Nephron (organoid): ENCODE results near the gene DCUN1D4.

Experiments
- H3K27ac Mint-ChIP-seq, 3 experiments: 2 replicates each; pipeline ENCODE4 v1.8.0; 2020; ENCODE audit warnings: mixed read lengths in 3 of 3, mild to moderate bottlenecking in 2 of 3, moderate library complexity in 1 of 3
- H3K27me3 Mint-ChIP-seq: 2 replicates; pipeline ENCODE4 v1.8.0; 2021; ENCODE audit warnings: low read depth, mild to moderate bottlenecking, moderate library complexity, mixed read lengths
- H3K36me3 Mint-ChIP-seq: 2 replicates; pipeline ENCODE4 v1.8.0; 2020; ENCODE audit warnings: low read depth, mixed read lengths
- H3K4me1 Mint-ChIP-seq: 2 replicates; pipeline ENCODE4 v1.8.0; 2020; ENCODE audit warnings: mixed read lengths
- H3K4me3 Mint-ChIP-seq, 3 experiments: 2 replicates each; pipeline ENCODE4 v1.8.0; 2020; ENCODE audit warnings: mild to moderate bottlenecking in 3 of 3, mixed read lengths in 3 of 3, moderate library complexity in 2 of 3
- H3K9me3 Mint-ChIP-seq: 2 replicates; pipeline ENCODE4 v1.8.0; 2020; ENCODE audit warnings: mixed read lengths
- TF ChIP-seq, protein P1 (sequence below), 3 experiments: fragments of 200-600 bp; sonication (generic); IDR thresholded peaks; one replicate each; pipeline ENCODE4 v1.5.0; 2021; ENCODE audit warnings: antibody characterized with exemption in 3 of 3; ENCODE audit not compliant: unreplicated experiment in 3 of 3

Gene DCUN1D4

DNA sequence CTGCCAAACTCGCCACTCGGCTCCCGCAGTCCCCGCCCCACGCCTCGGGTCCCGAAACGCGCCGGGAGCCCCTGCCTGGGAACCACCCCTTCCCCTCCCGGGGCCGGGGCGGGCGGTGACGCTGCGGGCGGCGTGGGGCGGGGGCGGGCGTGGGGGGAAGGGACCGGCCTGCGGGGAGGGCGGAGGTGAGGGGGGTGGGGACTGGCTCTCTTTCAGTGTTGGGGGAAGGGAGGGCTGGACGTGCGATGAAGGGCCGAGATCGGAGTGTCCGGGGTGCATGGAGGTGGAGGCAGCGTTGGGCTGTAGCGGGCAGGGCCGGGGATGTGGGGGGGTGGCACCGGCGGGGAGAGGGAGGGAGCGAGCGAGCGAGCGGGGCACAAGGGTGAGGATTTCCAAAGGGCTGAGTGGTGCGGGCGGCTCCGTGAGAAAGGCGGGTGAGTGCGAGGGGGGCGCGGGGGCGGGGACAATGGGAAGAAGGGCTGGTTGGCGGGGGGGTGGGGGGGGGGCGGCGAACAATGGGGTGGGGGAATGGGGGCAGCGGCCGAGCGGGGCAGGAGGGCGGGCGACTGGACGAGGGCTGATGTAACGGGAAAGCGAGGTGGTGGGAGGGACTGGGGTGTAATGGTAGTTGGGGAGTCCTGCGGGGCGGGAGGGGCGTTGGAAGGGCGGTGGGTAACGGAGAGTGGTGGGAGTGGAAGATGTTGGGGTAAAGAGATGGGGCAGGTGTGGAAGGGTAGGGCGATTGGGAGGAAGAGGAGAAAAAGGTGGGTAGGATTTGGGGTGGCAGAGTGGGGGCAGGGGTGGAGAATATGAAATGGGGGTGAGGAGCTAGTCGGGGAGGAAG lies 578 bp downstream of the DCUN1D4 start:
- peak overlapping the region; percentile 93 to 95 (median 95) for H3K4me3 Mint-ChIP-seq
- TF ChIP-seq, protein P1, sequence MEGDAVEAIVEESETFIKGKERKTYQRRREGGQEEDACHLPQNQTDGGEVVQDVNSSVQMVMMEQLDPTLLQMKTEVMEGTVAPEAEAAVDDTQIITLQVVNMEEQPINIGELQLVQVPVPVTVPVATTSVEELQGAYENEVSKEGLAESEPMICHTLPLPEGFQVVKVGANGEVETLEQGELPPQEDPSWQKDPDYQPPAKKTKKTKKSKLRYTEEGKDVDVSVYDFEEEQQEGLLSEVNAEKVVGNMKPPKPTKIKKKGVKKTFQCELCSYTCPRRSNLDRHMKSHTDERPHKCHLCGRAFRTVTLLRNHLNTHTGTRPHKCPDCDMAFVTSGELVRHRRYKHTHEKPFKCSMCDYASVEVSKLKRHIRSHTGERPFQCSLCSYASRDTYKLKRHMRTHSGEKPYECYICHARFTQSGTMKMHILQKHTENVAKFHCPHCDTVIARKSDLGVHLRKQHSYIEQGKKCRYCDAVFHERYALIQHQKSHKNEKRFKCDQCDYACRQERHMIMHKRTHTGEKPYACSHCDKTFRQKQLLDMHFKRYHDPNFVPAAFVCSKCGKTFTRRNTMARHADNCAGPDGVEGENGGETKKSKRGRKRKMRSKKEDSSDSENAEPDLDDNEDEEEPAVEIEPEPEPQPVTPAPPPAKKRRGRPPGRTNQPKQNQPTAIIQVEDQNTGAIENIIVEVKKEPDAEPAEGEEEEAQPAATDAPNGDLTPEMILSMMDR (IDR thresholded peaks at IDR 0.05; ENCODE audit: unreplicated experiment in 3 of 3) = no peak
- H3K27ac Mint-ChIP-seq = peak overlapping the region; percentile 87 to 96 (median 88)
- H3K4me1 Mint-ChIP-seq = peaks cover 31% of the 10 kb centered on the region
- H3K9me3 Mint-ChIP-seq = no peaks in the 10 kb centered on the region
- H3K36me3 Mint-ChIP-seq = no peaks in the 10 kb centered on the region
- peaks cover 5% of the 10 kb centered on the region for H3K27me3 Mint-ChIP-seq

DNA sequence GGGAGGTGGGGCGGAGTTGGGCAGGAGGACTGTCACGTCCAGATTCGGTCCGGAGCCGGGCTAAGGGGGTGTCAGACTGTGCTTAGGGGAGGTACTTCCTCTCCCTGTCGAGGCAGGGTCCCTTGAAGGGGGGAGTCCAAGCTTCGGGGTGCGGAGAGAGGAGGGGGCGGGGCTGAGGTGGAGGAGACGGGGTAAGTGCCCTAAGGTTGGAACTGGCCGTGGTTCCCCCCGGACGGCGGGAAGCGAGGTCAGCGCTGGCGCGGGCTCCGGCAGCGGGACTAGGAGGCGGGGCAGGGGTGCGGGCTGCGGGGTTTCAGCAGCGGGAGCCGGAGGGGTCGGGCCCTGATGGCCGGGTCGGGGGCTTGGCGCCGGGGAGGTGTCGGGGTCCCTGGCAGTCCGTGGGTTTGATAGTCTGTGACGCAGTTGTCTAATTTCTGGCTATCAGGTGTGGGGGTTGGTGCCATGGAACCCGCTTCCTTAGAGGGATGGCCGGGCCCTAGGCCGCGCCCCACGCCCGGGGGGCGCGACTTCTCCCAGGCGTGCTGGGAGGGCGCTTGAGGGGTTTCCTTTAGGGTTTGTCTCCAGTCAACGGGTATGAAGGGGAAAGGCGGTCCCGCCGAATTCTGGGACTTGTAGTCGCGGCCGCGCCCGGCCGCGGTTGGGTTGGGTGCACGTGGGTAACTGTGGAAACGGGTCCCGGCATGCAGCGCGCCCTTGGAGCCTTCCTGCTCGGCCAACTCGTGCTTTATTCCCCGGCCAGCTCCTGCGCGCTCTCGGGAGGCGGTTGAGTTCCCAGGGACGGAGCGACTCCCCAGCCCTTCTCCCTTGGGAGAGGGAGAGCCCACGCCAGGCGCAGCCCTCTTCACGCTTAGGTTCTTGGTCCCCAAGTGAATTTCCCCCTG lies 1.5 kb downstream of the DCUN1D4 start:
- TF ChIP-seq, protein P1 (IDR thresholded peaks at IDR 0.05; ENCODE audit: unreplicated experiment in 3 of 3) = no peak
- Mint-ChIP-seq H3K27me3 (no peaks in the 10 kb centered on the region), H3K4me1 (peaks cover 38% of the 10 kb centered on the region), H3K9me3 (no peaks in the 10 kb centered on the region), H3K27ac (peak overlapping the region; percentile 51 to 96 (median 54)), H3K36me3 (no peaks in the 10 kb centered on the region), H3K4me3 (peak overlapping the region; percentile 93 to 95 (median 95))

DNA sequence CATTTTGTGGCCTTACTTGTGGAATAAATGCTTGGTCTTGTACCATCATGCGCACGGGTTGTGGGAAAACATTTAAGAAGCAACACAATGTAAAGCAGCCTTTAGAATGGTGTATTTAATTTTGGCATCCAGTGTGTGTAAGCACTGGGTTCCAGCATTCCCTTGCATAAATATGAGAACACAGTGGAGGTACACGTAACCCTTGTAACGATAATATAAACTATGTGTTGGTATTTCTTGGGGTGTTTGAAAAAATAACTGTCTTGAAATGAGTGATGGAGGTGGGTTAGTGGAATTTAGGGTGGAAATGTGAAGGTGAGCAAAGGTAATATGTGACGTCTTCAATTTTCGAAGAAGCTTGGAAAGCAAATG lies 2.1 kb downstream of the DCUN1D4 start:
- peak overlapping the region; percentile 93 to 95 (median 95) for H3K4me3 Mint-ChIP-seq
- peaks cover 44% of the 10 kb centered on the region for H3K4me1 Mint-ChIP-seq
- TF ChIP-seq, protein P1 (IDR thresholded peaks at IDR 0.05; ENCODE audit: unreplicated experiment in 3 of 3) = no peak
- no peaks in the 10 kb centered on the region for H3K27me3 Mint-ChIP-seq
- no peaks in the 10 kb centered on the region for H3K9me3 Mint-ChIP-seq
- no peaks in the 10 kb centered on the region for H3K36me3 Mint-ChIP-seq
- peak overlapping the region; percentile 29 to 96 (median 54) for H3K27ac Mint-ChIP-seq

DNA sequence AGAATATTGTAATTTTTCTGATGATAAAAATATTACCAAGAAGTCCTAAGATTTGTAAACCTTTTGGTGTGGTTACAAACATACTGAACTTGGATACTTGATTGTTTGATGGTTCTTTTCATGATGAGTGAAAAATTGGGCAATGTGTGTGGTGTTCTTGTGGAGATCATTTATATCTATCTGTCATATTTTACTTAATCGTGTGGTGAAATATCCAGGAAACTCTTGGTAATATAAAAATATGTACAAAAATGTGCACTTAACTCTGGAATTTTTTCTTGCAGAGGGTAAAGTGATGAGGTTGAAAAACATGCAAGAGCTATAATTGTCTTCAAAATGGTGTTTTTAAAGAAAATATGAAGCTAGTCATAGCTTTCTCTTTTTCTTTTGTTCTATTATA lies 2.8 kb downstream of the DCUN1D4 start:
- Mint-ChIP-seq H3K4me3 (peak overlapping the region in 1 of 3 experiments; percentile 36), H3K36me3 (no peaks in the 10 kb centered on the region), H3K27me3 (no peaks in the 10 kb centered on the region), H3K9me3 (no peaks in the 10 kb centered on the region), H3K4me1 (peaks cover 51% of the 10 kb centered on the region), H3K27ac (peak overlapping the region in 2 of 3 experiments; percentile 54 to 96)
- TF ChIP-seq, protein P1 (IDR thresholded peaks at IDR 0.05; ENCODE audit: unreplicated experiment in 3 of 3) = no peak

DNA sequence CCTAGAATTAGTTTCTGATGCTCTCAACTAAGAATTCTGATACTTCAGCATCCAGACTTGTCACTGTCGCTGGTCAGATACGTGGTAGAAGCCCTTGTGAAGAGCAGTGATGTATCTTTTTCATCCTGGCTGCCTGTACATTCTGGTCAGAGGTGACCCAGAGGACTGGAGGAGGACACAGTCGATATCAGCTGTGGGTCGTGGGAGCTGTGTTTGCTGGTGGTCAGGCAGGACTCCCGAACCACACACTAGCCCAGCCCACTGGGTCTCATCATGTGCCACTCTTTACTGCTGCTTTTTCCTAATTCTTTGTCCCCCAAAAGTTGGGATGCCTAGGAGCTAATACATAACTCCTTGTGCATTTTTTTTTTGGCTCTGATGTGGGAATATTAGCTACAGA lies 6.5 kb downstream of the DCUN1D4 start:
- TF ChIP-seq, protein P1 (IDR thresholded peaks at IDR 0.05; ENCODE audit: unreplicated experiment in 3 of 3) = no peak
- H3K4me3 Mint-ChIP-seq = no peak overlapping the region
- peaks cover 78% of the 10 kb centered on the region for H3K4me1 Mint-ChIP-seq
- H3K27ac Mint-ChIP-seq = no peak overlapping the region
- no peaks in the 10 kb centered on the region for H3K36me3 Mint-ChIP-seq
- H3K27me3 Mint-ChIP-seq = no peaks in the 10 kb centered on the region
- H3K9me3 Mint-ChIP-seq = no peaks in the 10 kb centered on the region
